Gastroesophageal sphincter (tissue), 3 donors: Measurements from ENCODE around the gene COX18.

Source experiments
- CTCF ChIP-seq, 4 experiments: fragments of 200-600 bp in 2 of 4; fragments of 450-650 bp in 2 of 4; sonication (generic) in 1 of 4; IDR thresholded peaks; one replicate each; pipeline ENCODE4 v1.5.1; 2017 to 2019; ENCODE audit warnings: antibody characterized with exemption in 4 of 4, mild to moderate bottlenecking in 2 of 4, moderate library complexity in 2 of 4
- EP300 ChIP-seq: sonication (generic); formaldehyde crosslinking; IDR thresholded peaks from one replicate; pipeline ENCODE4 v1.6.1; 2017; ENCODE audit warnings: antibody characterized with exemption, mild to moderate bottlenecking
- POLR2A ChIP-seq, 2 donors: fragments of 450-650 bp; IDR thresholded peaks; one replicate each; pipeline ENCODE4 v1.6.1; 2017; ENCODE audit warnings: antibody characterized with exemption in 2 of 2, mild to moderate bottlenecking in 2 of 2, moderate library complexity in 1 of 2

- TF ChIP-seq CTCF (IDR thresholded peaks at IDR 0.05) (no peak), POLR2A (IDR thresholded peaks at IDR 0.05) (no peak), EP300 (no peak)
Observed at GRCh38 chr4:73103799-73104503, 34.4 kb upstream of the COX18 start.
